Measurements from ENCODE around the gene GSG1L. TPM values are rescaled to one million over a fixed set of nuclear protein-coding genes. Genes with fewer than 3 reads are reported as not detected.

The GSG1L gene
- total RNA-seq, 8 experiments from 2014 or later: 0.25 to 1.5 (median 0.74) TPM

GRCh38 chr16:28068976-28069375 is 5.5 kb upstream of the GSG1L start:
- H3K27ac ChIP-seq: no peak overlapping the region
- 36 to 100% (median 63%) methylated on average over 1 to 3 of the region's 7 CpGs; no CpG with 5 or more reads in 5 of the 10 experiments for WGBS, 10 experiments
- no peak overlapping the region for H3K4me3 ChIP-seq
- ATAC-seq (replicated peaks in 6 of 8): no peak
- peaks cover 0 to under 1% of the 10 kb centered on the region in 2 donors for H3K4me1 ChIP-seq (replicated peaks in 1 of 2)
- in situ Hi-C loops (cut with MboI; ENCODE audit: low pct_unique_long_range_greater_than_20kb in 2 of 9, low sequenced_read_pairs in 9 of 9, unreplicated experiment in 9 of 9): loop anchor here in 3 of 9 experiments (10.0 to 25.0 kb wide), 3 partner anchors 94 to 432 kb away; no protein-coding TSS in a partner anchor

GRCh38 chr16:28067604-28068379 is 4.3 kb upstream of the GSG1L start:
- H3K4me1 ChIP-seq (replicated peaks in 1 of 2): peaks cover 0 to 3% of the 10 kb centered on the region in 2 donors
- WGBS, 10 experiments: 40 to 63% (median 58%) methylated on average over 2 to 3 of the region's 14 CpGs; no CpG with 5 or more reads in 7 of the 10 experiments
- in situ Hi-C loops (cut with MboI; ENCODE audit: low pct_unique_long_range_greater_than_20kb in 2 of 9, low sequenced_read_pairs in 9 of 9, unreplicated experiment in 9 of 9): loop anchor here in 3 of 9 experiments (10.0 to 25.0 kb wide), 3 partner anchors 93 to 430 kb away; no protein-coding TSS in a partner anchor
- ATAC-seq (replicated peaks in 6 of 8): no peak
- no peak overlapping the region for H3K4me3 ChIP-seq
- H3K27ac ChIP-seq: no peak overlapping the region

GRCh38 chr16:28064706-28065249 is 1.3 kb upstream of the GSG1L start:
- ATAC-seq (replicated peaks in 6 of 8): no peak
- Histone ChIP-seq H3K4me1 (replicated peaks in 1 of 2) (peaks cover 0 to 3% of the 10 kb centered on the region in 2 donors), H3K27ac (no peak overlapping the region), H3K4me3 (no peak overlapping the region)
- in situ Hi-C loops (cut with MboI; ENCODE audit: low pct_unique_long_range_greater_than_20kb in 2 of 9, low sequenced_read_pairs in 9 of 9, unreplicated experiment in 9 of 9): loop anchor here in 3 of 9 experiments (10.0 to 25.0 kb wide), 3 partner anchors 90 to 427 kb away; no protein-coding TSS in a partner anchor
- WGBS, 10 experiments: 47 to 80% (median 69%) methylated on average over 1 to 11 of the region's 15 CpGs; no CpG with 5 or more reads in 2 of the 10 experiments

GRCh38 chr16:28064150-28064549 is 636 bp upstream of the GSG1L start:
- peak overlapping the region in 3 of 5 donors; percentile 29 to 46 (median 41) for H3K4me3 ChIP-seq
- peak in 2 of 8 experiments; percentile 4 to 5 for ATAC-seq (replicated peaks in 6 of 8)
- no peak overlapping the region for H3K27ac ChIP-seq
- 80% methylated on average over 1 of the region's 3 CpGs; no CpG with 5 or more reads in 9 of the 10 experiments for WGBS, 10 experiments
- peaks cover 0 to 3% of the 10 kb centered on the region in 2 donors for H3K4me1 ChIP-seq (replicated peaks in 1 of 2)
- in situ Hi-C loops (cut with MboI; ENCODE audit: low pct_unique_long_range_greater_than_20kb in 2 of 9, low sequenced_read_pairs in 9 of 9, unreplicated experiment in 9 of 9): loop anchor here in 3 of 9 experiments (10.0 to 25.0 kb wide), 3 partner anchors 89 to 427 kb away; no protein-coding TSS in a partner anchor

- peak; percentile 26 to 69 (median 61) for ATAC-seq (replicated peaks in 6 of 8)
- in situ Hi-C loops (cut with MboI; ENCODE audit: low pct_unique_long_range_greater_than_20kb in 2 of 9, low sequenced_read_pairs in 9 of 9, unreplicated experiment in 9 of 9): loop anchor here in 3 of 9 experiments (10.0 to 25.0 kb wide), 3 partner anchors 88 to 426 kb away; no protein-coding TSS in a partner anchor
- no CpG with 5 or more reads among the region's 99 CpGs for WGBS, 10 experiments
- Histone ChIP-seq H3K4me1 (replicated peaks in 1 of 2) (peaks cover 0 to 3% of the 10 kb centered on the region in 2 donors), H3K4me3 (peak overlapping the region; percentile 29 to 49 (median 41)), H3K27ac (no peak overlapping the region)
Observed at GRCh38 chr16:28062847-28063521, 530 bp downstream of the GSG1L start.

- Histone ChIP-seq H3K4me3 (peak overlapping the region; percentile 29 to 49 (median 41)), H3K27ac (no peak overlapping the region), H3K4me1 (replicated peaks in 1 of 2) (peaks cover 0 to 3% of the 10 kb centered on the region in 2 donors)
- in situ Hi-C loops (cut with MboI; ENCODE audit: low pct_unique_long_range_greater_than_20kb in 2 of 9, low sequenced_read_pairs in 9 of 9, unreplicated experiment in 9 of 9): loop anchor here in 3 of 9 experiments (10.0 to 25.0 kb wide), 3 partner anchors 88 to 425 kb away; no protein-coding TSS in a partner anchor
- WGBS, 10 experiments: no CpG with 5 or more reads among the region's 39 CpGs
- no peak for ATAC-seq (replicated peaks in 6 of 8)
Observed at GRCh38 chr16:28062261-28062846, 1.2 kb downstream of the GSG1L start.

GRCh38 chr16:28061352-28062101 is 2.0 kb downstream of the GSG1L start:
- no peak overlapping the region for H3K4me3 ChIP-seq
- in situ Hi-C loops (cut with MboI; ENCODE audit: low pct_unique_long_range_greater_than_20kb in 2 of 9, low sequenced_read_pairs in 9 of 9, unreplicated experiment in 9 of 9): loop anchor here in 3 of 9 experiments (10.0 to 25.0 kb wide), 3 partner anchors 87 to 424 kb away; no protein-coding TSS in a partner anchor
- H3K27ac ChIP-seq: no peak overlapping the region
- ATAC-seq (replicated peaks in 6 of 8): no peak
- WGBS, 10 experiments: 20 to 100% (median 67%) methylated on average over 1 to 7 of the region's 10 CpGs; no CpG with 5 or more reads in 3 of the 10 experiments
- H3K4me1 ChIP-seq (replicated peaks in 1 of 2): peaks cover 0 to 3% of the 10 kb centered on the region in 2 donors

GRCh38 chr16:28059841-28060575 is 3.5 kb downstream of the GSG1L start:
- peaks cover 0 to 3% of the 10 kb centered on the region in 2 donors for H3K4me1 ChIP-seq (replicated peaks in 1 of 2)
- H3K4me3 ChIP-seq: no peak overlapping the region
- ATAC-seq (replicated peaks in 6 of 8): no peak
- no peak overlapping the region for H3K27ac ChIP-seq
- in situ Hi-C loops (cut with MboI; ENCODE audit: low pct_unique_long_range_greater_than_20kb in 2 of 9, low sequenced_read_pairs in 9 of 9, unreplicated experiment in 9 of 9): loop anchor here in 3 of 9 experiments (10.0 to 25.0 kb wide), 3 partner anchors 85 to 423 kb away; no protein-coding TSS in a partner anchor
- 0 to 100% (median 30%) methylated on average over 1 to 10 of the region's 12 CpGs; no CpG with 5 or more reads in 2 of the 10 experiments for WGBS, 10 experiments

GRCh38 chr16:28058839-28059589 is 4.5 kb downstream of the GSG1L start:
- H3K4me3 ChIP-seq: no peak overlapping the region
- no peak overlapping the region for H3K27ac ChIP-seq
- peak in 1 of 8 experiments; percentile 23 for ATAC-seq (replicated peaks in 6 of 8)
- in situ Hi-C loops (cut with MboI; ENCODE audit: low pct_unique_long_range_greater_than_20kb in 2 of 9, low sequenced_read_pairs in 9 of 9, unreplicated experiment in 9 of 9): loop anchor here in 1 of 9 experiments (25.0 kb wide), 2 partner anchors 272 to 422 kb away; no protein-coding TSS in a partner anchor
- WGBS, 10 experiments: 20 to 60% (median 50%) methylated on average over 1 to 5 of the region's 18 CpGs; no CpG with 5 or more reads in 5 of the 10 experiments
- peaks cover 0 to 3% of the 10 kb centered on the region in 2 donors for H3K4me1 ChIP-seq (replicated peaks in 1 of 2)

GRCh38 chr16:28057949-28058348 is 5.6 kb downstream of the GSG1L start:
- in situ Hi-C loops (cut with MboI; ENCODE audit: low pct_unique_long_range_greater_than_20kb in 2 of 9, low sequenced_read_pairs in 9 of 9, unreplicated experiment in 9 of 9): loop anchor here in 1 of 9 experiments (25.0 kb wide), 2 partner anchors 271 to 421 kb away; no protein-coding TSS in a partner anchor
- no peak for ATAC-seq (replicated peaks in 6 of 8)
- no peak overlapping the region for H3K4me3 ChIP-seq
- no peaks in the 10 kb centered on the region for H3K4me1 ChIP-seq (replicated peaks in 1 of 2)
- WGBS, 10 experiments: 58 to 100% (median 63%) methylated on average over 1 to 3 of the region's 8 CpGs; no CpG with 5 or more reads in 7 of the 10 experiments
- H3K27ac ChIP-seq: no peak overlapping the region
